PC-3 (cell line): Measurements from ENCODE around the gene RPS2.

Experiments used
- EZH2phosphoT487 ChIP-seq: fragments of 300-600 bp; sonication (generic); IDR thresholded peaks from 2 replicates; pipeline ENCODE4 v1.6.1; 2018; ENCODE audit warnings: mild to moderate bottlenecking, antibody characterized with exemption, low read length, borderline replicate concordance
- TF ChIP-seq, protein P1 (sequence below): fragments of 300-600 bp; sonication (generic); conservative IDR thresholded peaks from 2 replicates; pipeline ENCODE4 v1.5.1; 2017; ENCODE audit warnings: antibody characterized with exemption, low read depth, mild to moderate bottlenecking, low read length

DNA sequence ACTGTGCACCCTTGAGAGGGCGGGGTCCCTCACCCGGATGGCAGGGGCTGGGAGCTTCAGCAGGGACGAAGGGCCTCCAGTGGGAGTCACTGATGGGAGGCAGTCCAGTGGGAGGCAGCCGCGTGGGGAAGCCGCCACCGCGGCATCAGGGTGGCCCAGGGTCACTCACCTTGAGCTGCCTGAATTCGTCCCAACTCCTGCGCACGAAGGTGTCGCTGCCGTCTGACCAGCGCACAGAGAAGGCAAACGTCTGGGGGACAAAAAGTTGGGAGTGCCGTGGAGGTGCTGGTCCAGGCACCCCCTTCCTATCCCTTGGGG is 16.1 kb upstream of the RPS2 start:
- TF ChIP-seq, protein P1, sequence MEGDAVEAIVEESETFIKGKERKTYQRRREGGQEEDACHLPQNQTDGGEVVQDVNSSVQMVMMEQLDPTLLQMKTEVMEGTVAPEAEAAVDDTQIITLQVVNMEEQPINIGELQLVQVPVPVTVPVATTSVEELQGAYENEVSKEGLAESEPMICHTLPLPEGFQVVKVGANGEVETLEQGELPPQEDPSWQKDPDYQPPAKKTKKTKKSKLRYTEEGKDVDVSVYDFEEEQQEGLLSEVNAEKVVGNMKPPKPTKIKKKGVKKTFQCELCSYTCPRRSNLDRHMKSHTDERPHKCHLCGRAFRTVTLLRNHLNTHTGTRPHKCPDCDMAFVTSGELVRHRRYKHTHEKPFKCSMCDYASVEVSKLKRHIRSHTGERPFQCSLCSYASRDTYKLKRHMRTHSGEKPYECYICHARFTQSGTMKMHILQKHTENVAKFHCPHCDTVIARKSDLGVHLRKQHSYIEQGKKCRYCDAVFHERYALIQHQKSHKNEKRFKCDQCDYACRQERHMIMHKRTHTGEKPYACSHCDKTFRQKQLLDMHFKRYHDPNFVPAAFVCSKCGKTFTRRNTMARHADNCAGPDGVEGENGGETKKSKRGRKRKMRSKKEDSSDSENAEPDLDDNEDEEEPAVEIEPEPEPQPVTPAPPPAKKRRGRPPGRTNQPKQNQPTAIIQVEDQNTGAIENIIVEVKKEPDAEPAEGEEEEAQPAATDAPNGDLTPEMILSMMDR, result no peak
- TF ChIP-seq EZH2phosphoT487, result no peak
